ENCODE measurements around the gene ANKMY1.

- TF ChIP-seq POLR2A (IDR thresholded peaks at IDR 0.05; ENCODE audit: borderline replicate concordance, extremely low read depth, insufficient read depth, insufficient read length), result no peak
- no peak for TF ChIP-seq CTCF (IDR thresholded peaks at IDR 0.05 in 2 of 3, conservative IDR thresholded peaks at IDR 0.05 in 1 of 3; ENCODE audit: borderline replicate concordance in 1 of 3, insufficient read depth in 1 of 3, low read depth in 2 of 3, low read length in 2 of 3)
- no peak for TF ChIP-seq RAD21 (IDR thresholded peaks at IDR 0.05; ENCODE audit: low read depth)
- TF ChIP-seq EZH2 (IDR thresholded peaks at IDR 0.05), result no peak
- no peak for TF ChIP-seq POLR2AphosphoS5 (IDR thresholded peaks at IDR 0.05; ENCODE audit: low read depth, low read length)
- TF ChIP-seq YY1 (IDR thresholded peaks at IDR 0.05; ENCODE audit: extremely low read depth, insufficient replicate concordance, low read depth, low read length), result no peak
Observed at GRCh38 chr2:240588669-240589068, 30.9 kb upstream of the ANKMY1 start.

All from HCT116 (cell line).